Measurements from ENCODE around the gene XRN2.

Gene XRN2

DNA sequence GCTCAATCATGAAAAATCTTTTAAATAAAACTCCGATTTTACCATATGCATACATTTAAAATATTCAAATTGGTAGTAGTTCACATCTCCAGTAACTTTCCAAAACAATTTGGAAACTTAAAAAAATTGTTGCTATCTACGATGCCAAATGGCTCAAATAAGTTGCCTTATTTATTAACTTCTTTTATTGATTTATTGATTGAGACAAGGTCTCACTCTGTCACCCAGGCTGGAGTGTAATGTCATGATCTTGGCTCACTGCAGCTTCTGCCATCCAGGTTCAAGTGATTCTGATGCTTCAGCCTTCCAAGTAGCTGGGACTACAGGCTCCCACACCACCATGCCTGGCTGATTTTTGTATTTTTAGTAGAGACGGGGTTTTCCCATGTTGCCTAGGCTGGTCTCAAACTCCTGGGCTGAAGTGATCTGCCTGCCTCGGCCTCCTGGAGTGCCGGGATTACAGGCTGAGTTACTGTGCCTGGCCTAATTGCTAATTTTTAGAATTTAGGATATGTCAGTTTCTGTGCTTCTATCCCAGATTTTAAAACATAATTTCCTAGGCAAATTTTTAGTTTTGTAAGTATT is 81.3 kb downstream of the XRN2 start:
- TF ChIP-seq, protein P1, sequence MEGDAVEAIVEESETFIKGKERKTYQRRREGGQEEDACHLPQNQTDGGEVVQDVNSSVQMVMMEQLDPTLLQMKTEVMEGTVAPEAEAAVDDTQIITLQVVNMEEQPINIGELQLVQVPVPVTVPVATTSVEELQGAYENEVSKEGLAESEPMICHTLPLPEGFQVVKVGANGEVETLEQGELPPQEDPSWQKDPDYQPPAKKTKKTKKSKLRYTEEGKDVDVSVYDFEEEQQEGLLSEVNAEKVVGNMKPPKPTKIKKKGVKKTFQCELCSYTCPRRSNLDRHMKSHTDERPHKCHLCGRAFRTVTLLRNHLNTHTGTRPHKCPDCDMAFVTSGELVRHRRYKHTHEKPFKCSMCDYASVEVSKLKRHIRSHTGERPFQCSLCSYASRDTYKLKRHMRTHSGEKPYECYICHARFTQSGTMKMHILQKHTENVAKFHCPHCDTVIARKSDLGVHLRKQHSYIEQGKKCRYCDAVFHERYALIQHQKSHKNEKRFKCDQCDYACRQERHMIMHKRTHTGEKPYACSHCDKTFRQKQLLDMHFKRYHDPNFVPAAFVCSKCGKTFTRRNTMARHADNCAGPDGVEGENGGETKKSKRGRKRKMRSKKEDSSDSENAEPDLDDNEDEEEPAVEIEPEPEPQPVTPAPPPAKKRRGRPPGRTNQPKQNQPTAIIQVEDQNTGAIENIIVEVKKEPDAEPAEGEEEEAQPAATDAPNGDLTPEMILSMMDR (IDR thresholded peaks at IDR 0.05; ENCODE audit: borderline replicate concordance, insufficient read depth, low read depth, low read length): no peak
- no peak overlapping the region for H3K4me3 ChIP-seq (ENCODE audit: low read depth, low read length)

- H3K4me3 ChIP-seq (ENCODE audit: low read depth, low read length): no peak overlapping the region
- TF ChIP-seq, protein P1 (IDR thresholded peaks at IDR 0.05; ENCODE audit: borderline replicate concordance, insufficient read depth, low read depth, low read length): no peak
Measured at GRCh38 chr20:21386111-21386510, 83.0 kb downstream of the XRN2 start.

GRCh38 chr20:21387528-21387927 is 84.4 kb downstream of the XRN2 start:
- no peak overlapping the region for H3K4me3 ChIP-seq (ENCODE audit: low read depth, low read length)
- TF ChIP-seq, protein P1 (IDR thresholded peaks at IDR 0.05; ENCODE audit: borderline replicate concordance, insufficient read depth, low read depth, low read length): no peak

GRCh38 chr20:21388566-21388965 is 85.4 kb downstream of the XRN2 start:
- H3K4me3 ChIP-seq (ENCODE audit: low read depth, low read length): no peak overlapping the region
- TF ChIP-seq, protein P1 (IDR thresholded peaks at IDR 0.05; ENCODE audit: borderline replicate concordance, insufficient read depth, low read depth, low read length): no peak

GRCh38 chr20:21389368-21389767 is 86.2 kb downstream of the XRN2 start:
- TF ChIP-seq, protein P1 (IDR thresholded peaks at IDR 0.05; ENCODE audit: borderline replicate concordance, insufficient read depth, low read depth, low read length): no peak
- H3K4me3 ChIP-seq (ENCODE audit: low read depth, low read length): no peak overlapping the region

DNA sequence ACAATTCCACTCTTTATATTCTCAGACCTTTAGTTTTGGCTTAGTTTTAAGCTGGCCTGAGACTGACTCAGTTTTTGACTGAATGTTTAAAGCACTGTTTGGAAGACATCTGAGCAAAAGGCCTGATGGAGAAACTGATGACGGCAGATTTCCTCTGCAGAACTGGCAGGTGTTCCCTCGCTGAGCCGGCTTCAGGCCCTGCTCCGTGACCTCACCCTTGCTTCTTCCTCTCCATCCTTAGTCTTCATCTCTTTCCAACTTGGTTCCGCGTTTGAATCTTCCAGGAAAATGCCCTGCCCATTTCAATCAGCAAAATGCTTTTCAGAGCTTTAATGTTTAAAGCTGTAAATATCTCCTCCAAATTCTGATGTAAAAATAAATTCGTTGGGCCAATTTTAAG is 87.6 kb downstream of the XRN2 start:
- TF ChIP-seq, protein P1 (IDR thresholded peaks at IDR 0.05; ENCODE audit: borderline replicate concordance, insufficient read depth, low read depth, low read length): no peak

DNA sequence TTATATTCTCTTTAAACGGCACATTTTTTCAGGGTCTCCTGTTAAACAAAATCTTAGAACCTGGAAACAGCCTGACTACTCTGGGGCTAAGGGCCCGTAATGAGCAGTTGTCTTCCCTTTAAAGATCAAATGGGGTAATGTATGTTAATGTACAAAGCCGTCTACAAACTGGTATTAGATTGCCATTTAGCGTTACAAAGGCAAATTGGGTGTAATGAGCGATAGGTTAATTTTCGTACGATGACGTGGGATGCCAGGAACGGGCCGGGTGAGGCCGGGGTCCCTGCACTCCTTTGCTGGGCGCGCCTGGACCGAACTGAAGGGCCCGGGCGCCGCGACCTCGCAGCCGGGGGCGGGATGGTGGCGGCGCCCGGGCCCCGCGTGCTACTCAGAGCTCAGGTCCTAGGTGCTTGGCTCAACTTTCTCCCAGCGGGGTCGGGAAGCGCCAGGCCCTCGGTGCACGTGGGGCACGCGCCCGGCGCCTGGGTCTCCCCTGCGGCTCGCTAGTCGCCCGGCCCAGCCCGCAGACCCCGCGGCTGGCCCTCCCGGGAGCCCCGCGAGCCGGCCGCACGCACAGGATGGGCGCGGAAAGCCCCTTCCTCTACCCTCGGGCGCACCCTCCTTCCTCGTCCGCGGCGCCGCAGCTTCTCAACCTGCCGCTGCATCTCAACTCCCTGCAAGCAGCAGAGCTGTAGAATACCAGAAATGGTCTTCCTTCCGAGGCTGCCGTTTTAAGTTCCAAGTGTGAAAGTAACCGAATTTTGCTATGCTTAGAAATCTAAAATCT is 88.2 kb downstream of the XRN2 start:
- TF ChIP-seq, protein P1 (IDR thresholded peaks at IDR 0.05; ENCODE audit: borderline replicate concordance, insufficient read depth, low read depth, low read length): no peak
- no peak overlapping the region for H3K4me3 ChIP-seq (ENCODE audit: low read depth, low read length)

More for the DNA sequence above, 87.6 kb downstream of the XRN2 start:
- H3K4me3 ChIP-seq (ENCODE audit: low read depth, low read length): no peak overlapping the region
